Activated naive CD4-positive, alpha-beta T cell treated with anti-CD3 and anti-CD28 coated beads for 36 hours (primary cell): Measurements from ENCODE around the gene CLDN19. TPM values are rescaled to one million over a fixed set of nuclear protein-coding genes. Genes with fewer than 3 reads are reported as not detected.
"Not testable (repeated sequence)": the region's sequence is repeated elsewhere in the genome, so short reads cannot be mapped to it uniquely, and the experiment has no call there.

ENCODE experiments used
- CTCF ChIA-PET: fragments of 350-600 bp; sonication (Branson Sonifier 250); formaldehyde crosslinking; loops from one replicate; lab custom pipeline; 2021; ENCODE audit warnings: antibody characterized with exemption; lab: Charles Lee
- DNase-seq: peaks from one replicate; pipeline ENCODE4 v3.0.0-alpha.2; 2020
- H3K27ac Mint-ChIP-seq: one replicate; pipeline ENCODE4 v1.8.0; 2021; ENCODE audit warnings: mild to moderate bottlenecking, mixed read lengths
- H3K27me3 Mint-ChIP-seq: one replicate; pipeline ENCODE4 v1.8.0; 2021; ENCODE audit warnings: low read depth, mixed read lengths
- H3K36me3 Mint-ChIP-seq: one replicate; pipeline ENCODE4 v1.8.0; 2021; ENCODE audit warnings: low read depth, mixed read lengths
- H3K4me1 Mint-ChIP-seq: one replicate; pipeline ENCODE4 v1.8.0; 2021; ENCODE audit warnings: low read depth, mixed read lengths
- H3K4me3 Mint-ChIP-seq: one replicate; pipeline ENCODE4 v1.8.0; 2021; ENCODE audit warnings: mild to moderate bottlenecking, moderate library complexity, mixed read lengths
- H3K9me3 Mint-ChIP-seq: one replicate; pipeline ENCODE4 v1.8.0; 2021; ENCODE audit warnings: mixed read lengths
- intact Hi-C: fragments of 100-400 bp; cut with micrococcal nuclease; formaldehyde crosslinking; loops from one replicate; pipeline ENCODE4 v1.15.1; 2023
- total RNA-seq, 2 experiments: library from RNA; stranded (reverse); gene quantifications; one replicate each; pipeline ENCODE4 v1.2.3, GENCODE V29; 2021

Gene CLDN19
- total RNA-seq, 2 experiments from 2014 or later, result not detected

GRCh38 chr1:42721926-42722325 is 18.1 kb downstream of the CLDN19 start:
- intact Hi-C loops, result no loop called here
- no peaks in the 10 kb centered on the region for H3K4me1 Mint-ChIP-seq
- H3K36me3 Mint-ChIP-seq, result peaks cover 8% of the 10 kb centered on the region
- H3K27ac Mint-ChIP-seq, result no peak overlapping the region
- no peak overlapping the region for H3K4me3 Mint-ChIP-seq
- DNase-seq, result no peak
- CTCF ChIA-PET, result interaction anchor here (0.6 kb wide), 1 partner anchor 1738 kb away, joined by 3 read pairs; no protein-coding TSS in a partner anchor
- H3K9me3 Mint-ChIP-seq, result no peaks in the 10 kb centered on the region
- H3K27me3 Mint-ChIP-seq, result no peaks in the 10 kb centered on the region

- H3K27ac Mint-ChIP-seq, result no peak overlapping the region
- peaks cover 14% of the 10 kb centered on the region for H3K36me3 Mint-ChIP-seq
- no peaks in the 10 kb centered on the region for H3K4me1 Mint-ChIP-seq
- H3K27me3 Mint-ChIP-seq, result no peaks in the 10 kb centered on the region
- CTCF ChIA-PET, result no interaction called here
- no peaks in the 10 kb centered on the region for H3K9me3 Mint-ChIP-seq
- H3K4me3 Mint-ChIP-seq, result no peak overlapping the region
- no peak for DNase-seq
- intact Hi-C loops, result no loop called here
These were observed 19.2 kb downstream of the CLDN19 start for GRCh38 chr1:42720868-42721267.

GRCh38 chr1:42714441-42714840 is 25.6 kb downstream of the CLDN19 start:
- CTCF ChIA-PET, H3K4me3 Mint-ChIP-seq, intact Hi-C loops, H3K4me1 Mint-ChIP-seq, H3K27ac Mint-ChIP-seq, DNase-seq, H3K27me3 Mint-ChIP-seq: not testable (repeated sequence)
- Mint-ChIP-seq H3K9me3 (peaks cover 18% of the 10 kb centered on the region), H3K36me3 (peaks cover 62% of the 10 kb centered on the region)

DNA sequence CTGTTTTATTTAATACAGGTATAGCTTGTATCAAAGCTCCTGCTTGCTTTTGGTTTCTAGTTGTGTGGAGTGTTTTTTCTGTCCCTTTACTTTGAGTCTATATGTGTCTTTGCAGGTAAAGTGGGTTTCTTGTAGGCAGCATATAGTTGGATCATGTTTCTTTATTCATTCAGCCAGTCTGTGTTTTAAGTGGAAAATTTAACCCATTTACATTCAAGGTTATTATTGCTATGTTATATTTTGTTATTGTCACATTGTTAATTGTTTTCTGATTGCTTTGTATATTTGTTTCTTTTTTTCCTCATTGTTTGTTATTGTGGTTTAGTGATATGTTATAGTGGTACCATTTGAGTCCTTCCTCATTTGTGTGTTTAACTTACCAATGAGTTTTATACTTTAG is 26.7 kb downstream of the CLDN19 start:
- intact Hi-C loops, result no loop called here
- CTCF ChIA-PET, result no interaction called here
- Mint-ChIP-seq H3K4me1 (peaks cover 8% of the 10 kb centered on the region), H3K4me3 (no peak overlapping the region), H3K36me3 (peaks cover 70% of the 10 kb centered on the region), H3K9me3 (peaks cover 18% of the 10 kb centered on the region), H3K27me3 (no peaks in the 10 kb centered on the region), H3K27ac (no peak overlapping the region)
- DNase-seq, result no peak

DNA sequence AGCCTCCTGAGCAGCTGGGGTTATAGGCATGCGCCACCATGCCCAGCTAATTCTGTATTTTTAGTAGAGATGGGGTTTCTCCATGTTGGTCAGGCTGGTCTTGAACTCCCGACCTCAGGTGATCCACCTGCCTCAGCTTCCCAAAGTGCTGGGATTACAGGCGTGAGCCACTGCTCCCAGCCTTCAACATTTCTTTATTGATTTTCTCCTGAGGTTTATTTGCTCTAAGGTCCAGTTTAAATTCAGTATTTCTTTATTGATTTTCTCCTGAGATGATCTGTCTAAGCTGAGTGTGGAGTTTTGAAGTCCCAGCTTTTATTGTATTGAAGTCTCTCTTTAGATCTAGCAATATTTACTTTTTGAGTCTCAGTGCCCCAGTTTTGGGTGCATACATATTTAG is 27.2 kb downstream of the CLDN19 start:
- DNase-seq, H3K4me1 Mint-ChIP-seq, H3K4me3 Mint-ChIP-seq, H3K27ac Mint-ChIP-seq, H3K27me3 Mint-ChIP-seq, intact Hi-C loops, CTCF ChIA-PET: not testable (repeated sequence)
- Mint-ChIP-seq H3K9me3 (peaks cover 18% of the 10 kb centered on the region), H3K36me3 (peaks cover 75% of the 10 kb centered on the region)

- Mint-ChIP-seq H3K27me3 (no peaks in the 10 kb centered on the region), H3K27ac (no peak overlapping the region), H3K36me3 (peaks cover 84% of the 10 kb centered on the region), H3K4me3 (no peak overlapping the region), H3K4me1 (peaks cover 2% of the 10 kb centered on the region), H3K9me3 (no peaks in the 10 kb centered on the region)
- DNase-seq, result no peak
- CTCF ChIA-PET, result no interaction called here
- intact Hi-C loops, result no loop called here
These were observed 36.1 kb downstream of the CLDN19 start for GRCh38 chr1:42703888-42704464.

- no peak overlapping the region for H3K4me3 Mint-ChIP-seq
- no peak for DNase-seq
- H3K27ac Mint-ChIP-seq, result peak overlapping the region; percentile 21
- H3K9me3 Mint-ChIP-seq, result no peaks in the 10 kb centered on the region
- H3K27me3 Mint-ChIP-seq, result no peaks in the 10 kb centered on the region
- H3K4me1 Mint-ChIP-seq, result peaks cover 16% of the 10 kb centered on the region
- CTCF ChIA-PET, result no interaction called here
- intact Hi-C loops, result no loop called here
- H3K36me3 Mint-ChIP-seq, result peaks cover 84% of the 10 kb centered on the region
These were observed 40.0 kb downstream of the CLDN19 start for GRCh38 chr1:42700006-42700405.

DNA sequence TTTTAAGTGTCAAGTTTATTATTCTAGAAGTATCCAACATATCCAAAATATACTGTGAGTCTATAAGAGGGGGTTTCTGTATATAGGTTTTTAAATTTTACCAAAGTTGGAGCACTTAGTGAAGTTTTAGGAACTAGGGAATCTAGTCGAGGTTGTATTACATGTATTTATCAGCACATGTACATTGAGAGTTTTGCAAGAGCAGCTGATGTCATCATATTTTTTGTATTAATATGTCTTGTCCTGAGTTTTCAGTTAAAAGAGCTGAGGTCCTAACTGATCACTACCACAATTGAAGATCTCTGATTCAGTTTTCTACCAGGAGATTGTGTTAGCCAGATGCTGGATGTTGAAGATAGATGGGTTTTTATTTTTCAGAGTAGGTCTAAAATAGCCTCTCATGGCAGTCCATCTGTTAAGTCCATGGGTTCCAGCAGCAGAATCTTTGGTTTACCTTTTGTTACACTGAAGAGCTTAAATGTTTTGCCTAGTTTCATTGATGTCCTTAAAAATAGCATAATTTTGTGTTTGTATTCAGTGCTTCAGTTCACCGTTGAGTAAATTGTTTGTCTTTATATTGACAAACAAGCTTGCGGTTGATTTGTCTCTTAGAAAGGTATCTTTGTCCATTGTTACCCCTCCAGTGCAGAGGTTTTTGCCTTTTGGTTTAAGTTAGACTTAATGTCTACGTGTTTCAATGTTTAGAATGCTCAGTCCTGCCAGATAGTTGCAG is 41.8 kb downstream of the CLDN19 start:
- CTCF ChIA-PET, result no interaction called here
- Mint-ChIP-seq H3K4me1 (peaks cover 26% of the 10 kb centered on the region), H3K27me3 (no peaks in the 10 kb centered on the region), H3K36me3 (peaks cover 81% of the 10 kb centered on the region), H3K27ac (peak overlapping the region; percentile 61), H3K4me3 (no peak overlapping the region), H3K9me3 (no peaks in the 10 kb centered on the region)
- intact Hi-C loops, result no loop called here
- DNase-seq, result no peak

DNA sequence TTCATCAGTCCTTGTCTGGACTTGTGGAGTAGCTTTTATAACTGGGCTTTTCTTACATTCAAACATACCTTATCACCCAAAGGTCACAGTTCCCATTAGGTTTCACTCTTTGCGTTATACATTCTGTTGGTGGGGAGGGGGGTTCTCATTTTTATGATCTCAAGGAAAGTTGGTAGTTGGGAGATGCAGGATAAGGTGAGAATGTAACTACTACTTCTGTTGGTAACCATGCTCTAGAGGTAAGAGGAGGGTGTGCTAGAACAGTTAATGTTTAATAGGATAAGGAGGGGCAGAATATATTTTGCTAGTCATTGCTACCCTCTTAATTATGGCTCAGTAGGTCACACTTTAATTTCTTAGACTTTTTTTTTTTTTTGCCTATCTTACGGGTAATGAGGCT is 47.1 kb downstream of the CLDN19 start:
- CTCF ChIA-PET, result no interaction called here
- no peak overlapping the region for H3K4me3 Mint-ChIP-seq
- DNase-seq, result no peak
- H3K27me3 Mint-ChIP-seq, result no peaks in the 10 kb centered on the region
- peaks cover 68% of the 10 kb centered on the region for H3K4me1 Mint-ChIP-seq
- peak overlapping the region; percentile 63 for H3K27ac Mint-ChIP-seq
- H3K36me3 Mint-ChIP-seq, result peaks cover 50% of the 10 kb centered on the region
- intact Hi-C loops, result loop anchor here (1.0 kb wide), 1 partner anchor 9 kb away; no protein-coding TSS in a partner anchor
- no peaks in the 10 kb centered on the region for H3K9me3 Mint-ChIP-seq

DNA sequence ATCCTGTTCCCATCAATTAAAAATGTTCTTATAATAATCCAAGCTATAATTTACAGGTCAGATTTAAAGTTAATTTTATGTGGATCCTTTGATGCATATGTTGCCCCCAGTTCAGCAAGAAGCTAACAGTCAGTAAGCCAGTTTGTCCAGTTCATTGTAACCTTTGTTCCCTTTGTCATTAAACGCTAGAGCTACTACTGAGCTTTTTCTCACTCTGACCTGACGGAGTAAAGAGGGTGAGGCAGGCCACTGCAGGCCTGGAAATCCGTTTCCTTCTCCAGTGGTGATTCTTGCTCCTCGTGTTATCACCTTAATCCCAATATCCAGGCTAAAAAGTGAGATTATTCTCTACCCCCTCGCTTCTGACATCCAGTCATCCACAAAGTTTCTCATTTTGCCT is 47.6 kb downstream of the CLDN19 start:
- Mint-ChIP-seq H3K9me3 (no peaks in the 10 kb centered on the region), H3K36me3 (peaks cover 51% of the 10 kb centered on the region), H3K4me1 (peaks cover 72% of the 10 kb centered on the region), H3K27me3 (no peaks in the 10 kb centered on the region), H3K4me3 (no peak overlapping the region), H3K27ac (peak overlapping the region; percentile 63)
- CTCF ChIA-PET, result no interaction called here
- intact Hi-C loops, result no loop called here
- DNase-seq, result no peak

DNA sequence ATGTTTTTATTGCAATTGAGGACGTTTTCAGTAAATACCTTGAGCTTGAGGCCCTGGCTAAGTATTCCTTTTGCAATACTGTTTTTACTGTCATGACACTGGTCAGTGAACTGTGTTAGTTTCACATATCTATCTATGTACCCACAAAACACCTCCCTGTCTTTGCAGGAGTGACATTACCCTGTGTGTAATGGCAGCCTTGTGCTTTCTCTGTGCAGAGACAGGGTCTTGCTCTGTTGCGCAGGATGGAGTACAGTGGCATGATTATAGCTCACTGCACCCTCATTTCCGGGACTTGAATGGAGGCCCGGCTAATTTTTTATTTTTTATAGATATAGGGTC is 48.9 kb downstream of the CLDN19 start:
- CTCF ChIA-PET, result interaction anchor here (0.8 to 2.1 kb wide), 2 partner anchors 11 to 516 kb away, joined by 3 to 5 read pairs; no protein-coding TSS in a partner anchor
- no peak for DNase-seq
- Mint-ChIP-seq H3K4me3 (no peak overlapping the region), H3K36me3 (peaks cover 48% of the 10 kb centered on the region), H3K27ac (no peak overlapping the region), H3K4me1 (peaks cover 82% of the 10 kb centered on the region), H3K9me3 (no peaks in the 10 kb centered on the region), H3K27me3 (no peaks in the 10 kb centered on the region)
- intact Hi-C loops, result no loop called here

GRCh38 chr1:42690477-42691156 is 49.4 kb downstream of the CLDN19 start:
- Mint-ChIP-seq H3K27me3 (no peaks in the 10 kb centered on the region), H3K36me3 (peaks cover 45% of the 10 kb centered on the region), H3K4me3 (no peak overlapping the region), H3K27ac (no peak overlapping the region), H3K9me3 (no peaks in the 10 kb centered on the region), H3K4me1 (peaks cover 86% of the 10 kb centered on the region)
- no peak for DNase-seq
- CTCF ChIA-PET, result interaction anchor here (0.8 to 2.1 kb wide), 3 partner anchors 11 to 516 kb away, joined by 3 to 5 read pairs (median 5); no protein-coding TSS in a partner anchor
- intact Hi-C loops, result no loop called here
